NB4 (cell line): ENCODE measurements around the gene TTYH3.

Experiments
- CTCF ChIP-seq: IDR thresholded peaks from one replicate; pipeline ENCODE4 v1.5.1; 2012; ENCODE audit warnings: low read depth, low read length
- MAX ChIP-seq: IDR thresholded peaks from 2 replicates; pipeline ENCODE4 v1.6.1; 2011; ENCODE audit warnings: low read depth, low read length
- MYC ChIP-seq: IDR thresholded peaks from 2 replicates; pipeline ENCODE4 v1.6.1; 2011; ENCODE audit warnings: low read depth, low read length
- POLR2A ChIP-seq: IDR thresholded peaks from 2 replicates; pipeline ENCODE4 v1.6.1; 2011; ENCODE audit warnings: mild to moderate bottlenecking; ENCODE audit not compliant: insufficient read length; ENCODE audit errors: extremely low read depth

- TF ChIP-seq MYC (no peak), CTCF (no peak), POLR2A (no peak), MAX (no peak)
Observed at GRCh38 chr7:2637066-2637471, 5.3 kb downstream of the TTYH3 start.
